ENCODE data around the gene COL1A1. TPM values are rescaled to one million over a fixed set of nuclear protein-coding genes. Genes with fewer than 3 reads are reported as not detected.

The COL1A1 gene
- total RNA-seq, 3 donors from 2014 or later, result 23.4 to 67.2 (median 44.5) TPM

DNA sequence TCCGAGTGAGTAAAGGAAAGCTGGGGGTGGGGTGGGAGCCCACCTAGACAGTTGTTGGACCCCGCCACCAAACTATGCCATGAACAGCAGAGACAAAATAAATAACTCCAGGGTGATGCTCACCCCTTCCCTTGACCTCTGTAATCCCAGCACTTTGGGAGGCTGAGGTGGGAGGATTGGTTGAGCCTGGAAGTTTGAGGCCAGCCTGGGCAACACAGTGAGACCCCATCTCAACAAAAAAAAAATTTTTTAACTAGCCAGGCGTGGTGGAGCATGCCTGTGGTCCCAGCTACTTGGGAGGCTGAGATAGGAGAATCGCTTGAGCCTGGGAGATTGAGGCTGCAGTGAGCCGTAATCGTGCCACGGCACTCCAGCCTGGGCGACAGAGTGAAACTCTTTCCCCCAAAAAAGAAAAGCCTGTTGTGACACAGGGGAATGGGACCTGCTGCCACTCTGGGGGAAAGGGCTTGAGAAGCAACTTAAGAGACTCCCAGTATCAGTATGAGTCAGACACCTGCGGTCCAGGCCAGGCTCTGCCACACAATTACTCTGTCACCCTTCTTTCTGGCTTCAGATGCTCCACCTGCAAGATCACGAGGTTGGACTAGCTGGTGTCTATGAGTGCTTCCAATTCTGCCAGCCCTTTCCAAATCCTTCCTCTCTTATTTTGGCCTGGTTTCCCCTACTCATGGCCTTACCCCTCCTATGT lies 30.6 kb downstream of the COL1A1 start:
- no peak for DNase-seq (ENCODE audit: low spot score in 2 of 2)
- no peak for TF ChIP-seq POLR2A (IDR thresholded peaks at IDR 0.05)
- TF ChIP-seq, protein P1, sequence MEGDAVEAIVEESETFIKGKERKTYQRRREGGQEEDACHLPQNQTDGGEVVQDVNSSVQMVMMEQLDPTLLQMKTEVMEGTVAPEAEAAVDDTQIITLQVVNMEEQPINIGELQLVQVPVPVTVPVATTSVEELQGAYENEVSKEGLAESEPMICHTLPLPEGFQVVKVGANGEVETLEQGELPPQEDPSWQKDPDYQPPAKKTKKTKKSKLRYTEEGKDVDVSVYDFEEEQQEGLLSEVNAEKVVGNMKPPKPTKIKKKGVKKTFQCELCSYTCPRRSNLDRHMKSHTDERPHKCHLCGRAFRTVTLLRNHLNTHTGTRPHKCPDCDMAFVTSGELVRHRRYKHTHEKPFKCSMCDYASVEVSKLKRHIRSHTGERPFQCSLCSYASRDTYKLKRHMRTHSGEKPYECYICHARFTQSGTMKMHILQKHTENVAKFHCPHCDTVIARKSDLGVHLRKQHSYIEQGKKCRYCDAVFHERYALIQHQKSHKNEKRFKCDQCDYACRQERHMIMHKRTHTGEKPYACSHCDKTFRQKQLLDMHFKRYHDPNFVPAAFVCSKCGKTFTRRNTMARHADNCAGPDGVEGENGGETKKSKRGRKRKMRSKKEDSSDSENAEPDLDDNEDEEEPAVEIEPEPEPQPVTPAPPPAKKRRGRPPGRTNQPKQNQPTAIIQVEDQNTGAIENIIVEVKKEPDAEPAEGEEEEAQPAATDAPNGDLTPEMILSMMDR (IDR thresholded peaks at IDR 0.05), result no peak
- no peak for TF ChIP-seq POLR2AphosphoS5 (IDR thresholded peaks at IDR 0.05)
- Histone ChIP-seq H3K9me3 (no peaks in the 10 kb centered on the region), H3K4me1 (no peaks in the 10 kb centered on the region), H3K36me3 (no peaks in the 10 kb centered on the region), H3K27ac (no peak overlapping the region), H3K27me3 (no peaks in the 10 kb centered on the region), H3K4me3 (no peak overlapping the region)
- intact Hi-C loops (cut with DNase I; ENCODE audit: low total_unique reads), result no loop called here

- TF ChIP-seq POLR2A (IDR thresholded peaks at IDR 0.05), result no peak
- no peak for TF ChIP-seq POLR2AphosphoS5 (IDR thresholded peaks at IDR 0.05)
- TF ChIP-seq, protein P1 (IDR thresholded peaks at IDR 0.05), result no peak
- Histone ChIP-seq H3K4me3 (no peak overlapping the region), H3K4me1 (no peaks in the 10 kb centered on the region), H3K27me3 (no peaks in the 10 kb centered on the region), H3K36me3 (no peaks in the 10 kb centered on the region), H3K27ac (peak overlapping the region in 1 of 2 donors; percentile 7), H3K9me3 (no peaks in the 10 kb centered on the region)
- intact Hi-C loops (cut with DNase I; ENCODE audit: low total_unique reads), result no loop called here
- DNase-seq (ENCODE audit: low spot score in 2 of 2), result no peak
Measured at GRCh38 chr17:50169881-50170459, 31.5 kb downstream of the COL1A1 start.

- TF ChIP-seq, protein P1 (IDR thresholded peaks at IDR 0.05), result peak; percentile 91 to 98 (median 96)
- TF ChIP-seq POLR2AphosphoS5 (IDR thresholded peaks at IDR 0.05) (no peak), POLR2A (IDR thresholded peaks at IDR 0.05) (no peak)
- Histone ChIP-seq H3K9me3 (no peaks in the 10 kb centered on the region), H3K4me3 (no peak overlapping the region), H3K27me3 (no peaks in the 10 kb centered on the region), H3K36me3 (no peaks in the 10 kb centered on the region), H3K4me1 (no peaks in the 10 kb centered on the region), H3K27ac (no peak overlapping the region)
- intact Hi-C loops (cut with DNase I; ENCODE audit: low total_unique reads), result no loop called here
- DNase-seq (ENCODE audit: low spot score in 2 of 2), result no peak
Measured at GRCh38 chr17:50169121-50169764, 32.2 kb downstream of the COL1A1 start.

GRCh38 chr17:50168319-50168718 lies 33.1 kb downstream of the COL1A1 start:
- no peak for DNase-seq (ENCODE audit: low spot score in 2 of 2)
- intact Hi-C loops (cut with DNase I; ENCODE audit: low total_unique reads), result no loop called here
- H3K4me1 ChIP-seq, result no peaks in the 10 kb centered on the region
- no peak overlapping the region for H3K27ac ChIP-seq
- H3K36me3 ChIP-seq, result no peaks in the 10 kb centered on the region
- H3K9me3 ChIP-seq, result no peaks in the 10 kb centered on the region
- no peaks in the 10 kb centered on the region for H3K27me3 ChIP-seq
- TF ChIP-seq, protein P1 (IDR thresholded peaks at IDR 0.05), result no peak
- no peak for TF ChIP-seq POLR2A (IDR thresholded peaks at IDR 0.05)
- TF ChIP-seq POLR2AphosphoS5 (IDR thresholded peaks at IDR 0.05), result no peak
- H3K4me3 ChIP-seq, result no peak overlapping the region

GRCh38 chr17:50167371-50167770 lies 34.1 kb downstream of the COL1A1 start:
- intact Hi-C loops (cut with DNase I; ENCODE audit: low total_unique reads), result no loop called here
- TF ChIP-seq POLR2AphosphoS5 (IDR thresholded peaks at IDR 0.05), result no peak
- TF ChIP-seq, protein P1 (IDR thresholded peaks at IDR 0.05), result no peak
- DNase-seq (ENCODE audit: low spot score in 2 of 2), result no peak
- H3K36me3 ChIP-seq, result no peaks in the 10 kb centered on the region
- no peaks in the 10 kb centered on the region for H3K27me3 ChIP-seq
- H3K9me3 ChIP-seq, result no peaks in the 10 kb centered on the region
- H3K4me3 ChIP-seq, result no peak overlapping the region
- H3K4me1 ChIP-seq, result no peaks in the 10 kb centered on the region
- H3K27ac ChIP-seq, result no peak overlapping the region
